ENCODE data around the gene SPTBN1.
A peak's percentile ranks its signal among the peaks of the same experiment; 100 is the strongest.

DNA sequence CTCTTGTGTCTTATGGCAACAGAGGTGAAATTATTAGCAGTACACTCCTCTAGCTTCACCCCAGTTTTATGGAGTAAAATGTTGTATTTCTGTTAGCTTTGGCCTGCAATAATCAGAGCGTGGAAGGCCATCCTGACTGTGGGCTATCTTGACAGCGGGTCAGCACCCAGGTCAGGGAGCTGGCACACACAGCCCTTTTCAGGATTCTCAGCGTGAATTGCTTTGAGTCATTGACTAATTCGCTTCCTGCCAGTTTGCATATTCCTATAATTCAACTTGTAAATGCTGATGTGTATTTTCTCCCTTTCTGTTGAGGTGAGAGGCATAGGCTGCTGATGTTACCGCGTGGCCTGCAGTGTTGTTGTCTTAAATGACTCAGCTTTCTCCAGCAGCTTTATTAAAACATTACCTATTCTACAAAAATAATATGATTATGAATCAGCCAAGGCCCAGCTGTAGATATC lies 157.7 kb downstream of the SPTBN1 start:
- TF ChIP-seq EZH2 (IDR thresholded peaks at IDR 0.05; ENCODE audit: borderline replicate concordance, low read depth, low read length, severe bottlenecking) (no peak), JUN (IDR thresholded peaks at IDR 0.05; ENCODE audit: borderline replicate concordance, insufficient read depth, insufficient read length, low read depth) (peak; percentile 55), POLR2AphosphoS5 (IDR thresholded peaks at IDR 0.05; ENCODE audit: insufficient read depth, low read depth, low read length) (peak; percentile 50), POLR2A (IDR thresholded peaks at IDR 0.05; ENCODE audit: low read depth, low read length) (no peak), MYC (IDR thresholded peaks at IDR 0.05; ENCODE audit: low read depth, low read length) (no peak), GATA2 (IDR thresholded peaks at IDR 0.05; ENCODE audit: insufficient read depth, insufficient read length, low read depth, low read length) (peak; percentile 80), FOS (IDR thresholded peaks at IDR 0.05; ENCODE audit: borderline replicate concordance, insufficient read depth, low read length) (peak; percentile 90)
- TF ChIP-seq, protein P1, sequence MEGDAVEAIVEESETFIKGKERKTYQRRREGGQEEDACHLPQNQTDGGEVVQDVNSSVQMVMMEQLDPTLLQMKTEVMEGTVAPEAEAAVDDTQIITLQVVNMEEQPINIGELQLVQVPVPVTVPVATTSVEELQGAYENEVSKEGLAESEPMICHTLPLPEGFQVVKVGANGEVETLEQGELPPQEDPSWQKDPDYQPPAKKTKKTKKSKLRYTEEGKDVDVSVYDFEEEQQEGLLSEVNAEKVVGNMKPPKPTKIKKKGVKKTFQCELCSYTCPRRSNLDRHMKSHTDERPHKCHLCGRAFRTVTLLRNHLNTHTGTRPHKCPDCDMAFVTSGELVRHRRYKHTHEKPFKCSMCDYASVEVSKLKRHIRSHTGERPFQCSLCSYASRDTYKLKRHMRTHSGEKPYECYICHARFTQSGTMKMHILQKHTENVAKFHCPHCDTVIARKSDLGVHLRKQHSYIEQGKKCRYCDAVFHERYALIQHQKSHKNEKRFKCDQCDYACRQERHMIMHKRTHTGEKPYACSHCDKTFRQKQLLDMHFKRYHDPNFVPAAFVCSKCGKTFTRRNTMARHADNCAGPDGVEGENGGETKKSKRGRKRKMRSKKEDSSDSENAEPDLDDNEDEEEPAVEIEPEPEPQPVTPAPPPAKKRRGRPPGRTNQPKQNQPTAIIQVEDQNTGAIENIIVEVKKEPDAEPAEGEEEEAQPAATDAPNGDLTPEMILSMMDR (IDR thresholded peaks at IDR 0.05; ENCODE audit: extremely low read depth in 1 of 2, insufficient read depth in 1 of 2, low read depth in 1 of 2, low read length in 2 of 2): no peak
- TF ChIP-seq, protein P2, sequence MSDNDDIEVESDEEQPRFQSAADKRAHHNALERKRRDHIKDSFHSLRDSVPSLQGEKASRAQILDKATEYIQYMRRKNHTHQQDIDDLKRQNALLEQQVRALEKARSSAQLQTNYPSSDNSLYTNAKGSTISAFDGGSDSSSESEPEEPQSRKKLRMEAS (IDR thresholded peaks at IDR 0.05; ENCODE audit: insufficient read depth, insufficient read length): peak; percentile 17
